Hepatocyte (in vitro differentiated cells): ENCODE data around the gene ITGB2. TPM values are rescaled to one million over a fixed set of nuclear protein-coding genes. Genes with fewer than 3 reads are reported as not detected.

Experiments used
- DNase-seq: peaks from one replicate; pipeline ENCODE4 v3.0.0-alpha.2; 2016; ENCODE audit warnings: low spot score
- H2AFZ ChIP-seq: fragments of 200-600 bp; sonication (generic); 2 replicates; pipeline ENCODE4 v1.6.0; 2016; ENCODE audit warnings: antibody characterized with exemption, mild to moderate bottlenecking
- H3K27ac ChIP-seq: fragments of 200-600 bp; sonication (generic); 2 replicates; pipeline ENCODE4 v1.5.1; 2016; ENCODE audit warnings: mild to moderate bottlenecking
- H3K27me3 ChIP-seq: fragments of 200-600 bp; sonication (generic); 2 replicates; pipeline ENCODE4 v1.6.1; 2016
- H3K36me3 ChIP-seq: fragments of 200-600 bp; sonication (generic); replicated peaks from 2 replicates; pipeline ENCODE4 v1.5.1; 2016; ENCODE audit warnings: low read depth; ENCODE audit not compliant: insufficient read depth
- H3K4me1 ChIP-seq: fragments of 200-600 bp; sonication (generic); 2 replicates; pipeline ENCODE4 v1.5.1; 2016; ENCODE audit warnings: mild to moderate bottlenecking, moderate library complexity; ENCODE audit not compliant: insufficient read depth
- H3K4me2 ChIP-seq: fragments of 200-600 bp; sonication (generic); 2 replicates; pipeline ENCODE4 v1.6.0; 2016
- H3K4me3 ChIP-seq: fragments of 200-600 bp; sonication (generic); 2 replicates; pipeline ENCODE4 v1.5.1; 2016; ENCODE audit warnings: mild to moderate bottlenecking
- H3K79me2 ChIP-seq: fragments of 200-600 bp; sonication (generic); 2 replicates; pipeline ENCODE4 v1.6.0; 2017; ENCODE audit warnings: mild to moderate bottlenecking
- H3K9me2 ChIP-seq: fragments of 200-600 bp; sonication (generic); replicated peaks from 2 replicates; pipeline ENCODE4 v1.6.0; 2017; ENCODE audit warnings: mild to moderate bottlenecking; ENCODE audit not compliant: insufficient read depth
- H3K9me3 ChIP-seq: fragments of 200-600 bp; sonication (generic); 2 replicates; pipeline ENCODE4 v1.5.1; 2016; ENCODE audit warnings: low read depth, mild to moderate bottlenecking
- H4K20me1 ChIP-seq: fragments of 200-600 bp; sonication (generic); 2 replicates; pipeline ENCODE4 v1.6.0; 2016; ENCODE audit warnings: mild to moderate bottlenecking; ENCODE audit not compliant: insufficient read depth, poor library complexity, severe bottlenecking
- EZH2 ChIP-seq: fragments of 200-600 bp; sonication (generic); IDR thresholded peaks from 2 replicates; pipeline ENCODE4 v1.6.1; 2016; ENCODE audit warnings: antibody characterized with exemption, mild to moderate bottlenecking, borderline replicate concordance
- EZH2phosphoT487 ChIP-seq: fragments of 200-600 bp; sonication (generic); IDR thresholded peaks from one replicate; pipeline ENCODE4 v1.6.1; 2018; ENCODE audit warnings: antibody characterized with exemption, mild to moderate bottlenecking, low read depth, moderate library complexity; ENCODE audit not compliant: unreplicated experiment, severe bottlenecking
- WGBS: methylation state at CpG from one replicate; pipeline ENCODE4 v1.1.6; 2016; ENCODE audit warnings: low lambda C conversion rate; ENCODE audit errors: missing lambda C conversion rate; 5-methylcytosine and 5-hydroxymethylcytosine counted together
- polyA plus RNA-seq: library from polyadenylated mRNA; unstranded; fragments of >200 nt; fragmentation: Nextera tagmentation; extraction: Ambion mirVana; gene quantifications from 2 replicates; pipeline ENCODE4 v1.2.1, GENCODE V29; 2016
- total RNA-seq: library from RNA; depleted of rRNA; stranded (reverse); fragments of >200 nt; gene quantifications from 2 replicates; pipeline ENCODE4 v1.2.3, GENCODE V29; 2014
- TF ChIP-seq, protein P1 (sequence below): fragments of 200-600 bp; sonication (generic); IDR thresholded peaks from 2 replicates; pipeline ENCODE4 v1.5.1; 2016; ENCODE audit warnings: antibody characterized with exemption, mild to moderate bottlenecking; ENCODE audit not compliant: poor library complexity

ITGB2 gene
- total and polyA plus RNA-seq, 2 experiments from 2014 or later: 3.8 to 4.2 TPM

DNA sequence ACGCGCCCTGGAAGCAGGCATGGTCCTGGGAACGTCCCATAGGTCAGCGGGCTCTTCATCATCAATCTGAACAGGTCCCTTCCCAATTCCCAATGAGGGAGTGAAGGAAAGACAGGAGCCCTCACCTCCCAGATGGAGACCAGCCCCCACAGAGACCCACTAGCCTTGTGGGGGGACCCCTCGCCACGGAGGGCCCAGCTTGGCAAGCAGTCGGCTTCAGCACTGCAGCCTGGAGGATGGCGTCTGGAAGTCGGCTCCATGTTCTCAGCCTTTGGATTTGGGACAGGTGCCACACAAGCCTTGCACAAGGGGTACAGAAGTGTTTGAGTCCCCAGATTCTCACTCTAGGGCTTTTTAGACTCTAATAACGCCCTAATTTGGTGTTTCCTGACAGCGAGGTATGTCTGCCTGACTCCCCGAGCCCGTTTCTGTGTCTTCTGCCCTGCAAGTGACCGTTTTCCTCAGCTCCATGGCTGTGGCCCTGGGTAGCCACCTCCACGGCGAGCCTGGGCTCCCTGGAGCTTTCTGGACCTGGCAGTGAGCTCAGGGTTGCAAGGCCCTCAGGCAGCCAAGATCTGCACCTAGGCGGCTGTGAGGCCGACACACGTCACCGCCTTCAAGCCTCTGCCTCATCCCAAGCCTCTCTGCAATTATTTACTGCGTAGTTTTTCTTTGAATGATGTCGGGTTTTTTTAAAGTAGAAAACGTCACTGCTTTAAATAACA is 77.8 kb downstream of the ITGB2 start:
- TF ChIP-seq EZH2phosphoT487 (no peak), EZH2 (no peak)
- TF ChIP-seq, protein P1, sequence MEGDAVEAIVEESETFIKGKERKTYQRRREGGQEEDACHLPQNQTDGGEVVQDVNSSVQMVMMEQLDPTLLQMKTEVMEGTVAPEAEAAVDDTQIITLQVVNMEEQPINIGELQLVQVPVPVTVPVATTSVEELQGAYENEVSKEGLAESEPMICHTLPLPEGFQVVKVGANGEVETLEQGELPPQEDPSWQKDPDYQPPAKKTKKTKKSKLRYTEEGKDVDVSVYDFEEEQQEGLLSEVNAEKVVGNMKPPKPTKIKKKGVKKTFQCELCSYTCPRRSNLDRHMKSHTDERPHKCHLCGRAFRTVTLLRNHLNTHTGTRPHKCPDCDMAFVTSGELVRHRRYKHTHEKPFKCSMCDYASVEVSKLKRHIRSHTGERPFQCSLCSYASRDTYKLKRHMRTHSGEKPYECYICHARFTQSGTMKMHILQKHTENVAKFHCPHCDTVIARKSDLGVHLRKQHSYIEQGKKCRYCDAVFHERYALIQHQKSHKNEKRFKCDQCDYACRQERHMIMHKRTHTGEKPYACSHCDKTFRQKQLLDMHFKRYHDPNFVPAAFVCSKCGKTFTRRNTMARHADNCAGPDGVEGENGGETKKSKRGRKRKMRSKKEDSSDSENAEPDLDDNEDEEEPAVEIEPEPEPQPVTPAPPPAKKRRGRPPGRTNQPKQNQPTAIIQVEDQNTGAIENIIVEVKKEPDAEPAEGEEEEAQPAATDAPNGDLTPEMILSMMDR: no peak
- H3K4me2 ChIP-seq: no peak overlapping the region
- no peaks in the 10 kb centered on the region for H3K27me3 ChIP-seq
- WGBS: 82% methylated on average over 23 of the region's 23 CpGs
- H4K20me1 ChIP-seq: no peaks in the 10 kb centered on the region
- H3K9me2 ChIP-seq: no peaks in the 10 kb centered on the region
- H3K79me2 ChIP-seq: no peaks in the 10 kb centered on the region
- H3K27ac ChIP-seq: no peak overlapping the region
- no peaks in the 10 kb centered on the region for H3K36me3 ChIP-seq
- no peak overlapping the region for H2AFZ ChIP-seq
- DNase-seq: no peak
- peaks cover 11% of the 10 kb centered on the region for H3K4me1 ChIP-seq
- H3K4me3 ChIP-seq: no peak overlapping the region
- no peaks in the 10 kb centered on the region for H3K9me3 ChIP-seq

DNA sequence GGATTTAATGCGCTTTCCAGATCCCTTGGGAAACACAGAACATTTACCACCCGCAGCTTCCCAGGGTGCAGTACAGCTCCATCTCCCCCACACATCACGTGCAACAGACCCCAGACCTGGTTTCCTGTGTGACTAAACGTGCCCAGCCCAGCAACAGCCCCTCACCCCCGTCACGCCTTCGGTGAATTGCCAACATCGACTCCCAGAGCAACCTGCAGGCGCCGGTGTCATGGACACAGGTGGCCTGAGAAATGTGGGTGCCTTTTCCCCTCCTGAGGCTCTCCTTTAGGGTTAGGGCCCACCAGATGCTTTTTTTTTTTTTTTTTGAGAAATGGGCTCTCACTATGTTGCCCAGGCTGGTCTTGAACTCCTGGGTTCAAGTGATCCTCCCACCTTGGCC is 78.6 kb downstream of the ITGB2 start:
- no peaks in the 10 kb centered on the region for H4K20me1 ChIP-seq
- H3K27ac ChIP-seq: no peak overlapping the region
- no peak overlapping the region for H2AFZ ChIP-seq
- no peaks in the 10 kb centered on the region for H3K27me3 ChIP-seq
- no peak for DNase-seq
- H3K79me2 ChIP-seq: no peaks in the 10 kb centered on the region
- no peak overlapping the region for H3K4me2 ChIP-seq
- TF ChIP-seq, protein P1: no peak
- TF ChIP-seq EZH2phosphoT487 (no peak), EZH2 (no peak)
- H3K9me3 ChIP-seq: no peaks in the 10 kb centered on the region
- H3K4me1 ChIP-seq: peaks cover 11% of the 10 kb centered on the region
- no peaks in the 10 kb centered on the region for H3K9me2 ChIP-seq
- H3K4me3 ChIP-seq: no peak overlapping the region
- WGBS: 85% methylated on average over 10 of the region's 10 CpGs
- no peaks in the 10 kb centered on the region for H3K36me3 ChIP-seq

DNA sequence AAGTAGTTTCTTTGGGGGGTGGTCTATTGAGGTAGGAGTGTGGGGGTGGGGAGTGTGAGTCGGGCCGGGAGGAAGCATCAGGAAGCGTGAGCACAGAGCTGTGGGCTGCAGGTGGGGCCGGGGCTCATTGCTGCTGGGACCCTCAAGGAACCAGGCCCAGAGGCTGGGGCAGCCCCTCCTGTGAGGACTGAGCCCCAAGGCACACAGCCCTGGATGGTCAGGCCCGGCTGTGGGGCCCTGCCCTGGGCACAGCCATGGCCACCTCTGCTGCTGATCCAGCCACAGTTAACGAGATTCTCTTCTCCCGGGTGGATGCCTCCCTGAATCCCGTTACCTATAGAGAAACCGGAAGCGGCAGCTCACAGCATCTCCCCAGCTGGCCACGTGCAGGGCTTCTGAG is 79.9 kb downstream of the ITGB2 start:
- WGBS: 81% methylated on average over 9 of the region's 11 CpGs
- peaks cover 2% of the 10 kb centered on the region for H3K4me1 ChIP-seq

DNA sequence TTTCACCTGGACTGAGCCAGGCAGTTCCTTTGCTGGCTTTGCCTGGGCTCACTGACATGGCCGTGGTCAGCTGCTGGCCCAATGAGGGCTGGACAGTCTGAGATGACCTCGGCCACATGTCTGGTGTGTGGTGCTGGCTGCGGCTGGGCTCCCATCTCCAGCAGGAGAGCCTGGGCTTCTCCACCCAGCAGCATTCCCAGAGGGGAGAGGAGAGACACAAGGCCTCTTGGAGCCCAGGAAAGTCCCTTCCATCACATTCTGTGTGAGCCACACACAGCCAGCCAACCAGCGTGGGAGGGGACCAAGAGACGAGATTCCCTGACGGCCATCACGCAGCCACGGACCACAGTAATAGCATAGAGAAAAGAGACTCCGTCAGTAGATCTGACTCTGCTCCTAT is 81.7 kb downstream of the ITGB2 start:
- no peaks in the 10 kb centered on the region for H3K36me3 ChIP-seq
- no peaks in the 10 kb centered on the region for H3K79me2 ChIP-seq
- DNase-seq: no peak
- H3K4me1 ChIP-seq: no peaks in the 10 kb centered on the region
- WGBS: 91% methylated on average over 9 of the region's 9 CpGs
- H3K27ac ChIP-seq: no peak overlapping the region
- no peak overlapping the region for H2AFZ ChIP-seq
- TF ChIP-seq EZH2phosphoT487 (no peak), EZH2 (no peak)
- TF ChIP-seq, protein P1: no peak
- no peaks in the 10 kb centered on the region for H3K27me3 ChIP-seq
- no peak overlapping the region for H3K4me3 ChIP-seq
- H3K4me2 ChIP-seq: no peak overlapping the region
- H4K20me1 ChIP-seq: no peaks in the 10 kb centered on the region
- H3K9me2 ChIP-seq: no peaks in the 10 kb centered on the region
- no peaks in the 10 kb centered on the region for H3K9me3 ChIP-seq

More for the DNA sequence above, 79.9 kb downstream of the ITGB2 start:
- Histone ChIP-seq H3K27me3 (no peaks in the 10 kb centered on the region), H3K4me3 (no peak overlapping the region), H4K20me1 (no peaks in the 10 kb centered on the region), H3K9me3 (no peaks in the 10 kb centered on the region), H3K4me2 (no peak overlapping the region), H2AFZ (no peak overlapping the region), H3K27ac (no peak overlapping the region), H3K9me2 (no peaks in the 10 kb centered on the region), H3K79me2 (no peaks in the 10 kb centered on the region), H3K36me3 (no peaks in the 10 kb centered on the region)
- no peak for TF ChIP-seq EZH2
- DNase-seq: no peak
